ENCODE data around the gene LYRM1. TPM values are rescaled to one million over a fixed set of nuclear protein-coding genes. Genes with fewer than 3 reads are reported as not detected.

The LYRM1 gene
- total RNA-seq, 2 experiments from 2014 or later = 13.3 to 14.0 TPM

DNA sequence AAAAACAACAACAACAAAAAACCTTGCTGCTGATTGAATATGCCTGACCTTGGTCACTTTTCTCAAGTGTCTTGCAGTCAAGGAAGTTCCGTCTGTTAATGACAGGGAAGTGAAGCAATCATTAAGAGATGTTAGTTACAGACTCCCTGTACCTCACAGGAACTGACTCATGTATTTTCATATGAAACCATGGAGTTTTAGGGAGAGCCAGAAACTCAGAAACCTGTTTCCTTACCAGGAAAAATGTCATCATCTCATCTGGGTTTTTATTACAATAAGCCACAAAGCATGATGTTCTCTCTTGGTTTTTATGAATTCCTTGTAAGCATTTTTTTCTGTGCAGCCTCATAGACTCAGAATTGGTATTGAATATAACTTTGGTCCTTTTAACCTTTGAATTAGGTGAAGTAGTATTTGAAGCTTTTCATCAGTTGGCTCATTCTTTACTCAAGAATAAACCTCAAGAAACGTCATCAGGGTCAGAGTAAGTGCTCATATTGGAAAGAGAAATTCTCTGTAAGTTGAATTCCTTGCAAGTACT lies 10.3 kb downstream of the LYRM1 start:
- ATAC-seq (ENCODE audit: poor library complexity) (no peak), DNase-seq (peak in 3 of 14 experiments; percentile 11 to 56 (median 41))
- H3K27me3 ChIP-seq (ENCODE audit: control insufficient read depth in 1 of 2, insufficient read depth in 2 of 2, low read length in 2 of 2) = no peaks in the 10 kb centered on the region
- H3K27ac ChIP-seq (ENCODE audit: low read depth in 1 of 2, low read length in 2 of 2) = no peak overlapping the region
- Mint-ChIP-seq H3K4me1 (ENCODE audit: low read depth) (peaks cover 13% of the 10 kb centered on the region), H3K27ac (no peak overlapping the region), H3K27me3 (no peaks in the 10 kb centered on the region), H3K36me3 (ENCODE audit: low read depth) (peaks cover 4% of the 10 kb centered on the region), H3K9me3 (no peaks in the 10 kb centered on the region), H3K4me3 (no peak overlapping the region)
- POLR2A ChIA-PET = no interaction called here
- no peaks in the 10 kb centered on the region for H3K36me3 ChIP-seq (ENCODE audit: insufficient read depth, low read length)
- TF ChIP-seq, protein P1, sequence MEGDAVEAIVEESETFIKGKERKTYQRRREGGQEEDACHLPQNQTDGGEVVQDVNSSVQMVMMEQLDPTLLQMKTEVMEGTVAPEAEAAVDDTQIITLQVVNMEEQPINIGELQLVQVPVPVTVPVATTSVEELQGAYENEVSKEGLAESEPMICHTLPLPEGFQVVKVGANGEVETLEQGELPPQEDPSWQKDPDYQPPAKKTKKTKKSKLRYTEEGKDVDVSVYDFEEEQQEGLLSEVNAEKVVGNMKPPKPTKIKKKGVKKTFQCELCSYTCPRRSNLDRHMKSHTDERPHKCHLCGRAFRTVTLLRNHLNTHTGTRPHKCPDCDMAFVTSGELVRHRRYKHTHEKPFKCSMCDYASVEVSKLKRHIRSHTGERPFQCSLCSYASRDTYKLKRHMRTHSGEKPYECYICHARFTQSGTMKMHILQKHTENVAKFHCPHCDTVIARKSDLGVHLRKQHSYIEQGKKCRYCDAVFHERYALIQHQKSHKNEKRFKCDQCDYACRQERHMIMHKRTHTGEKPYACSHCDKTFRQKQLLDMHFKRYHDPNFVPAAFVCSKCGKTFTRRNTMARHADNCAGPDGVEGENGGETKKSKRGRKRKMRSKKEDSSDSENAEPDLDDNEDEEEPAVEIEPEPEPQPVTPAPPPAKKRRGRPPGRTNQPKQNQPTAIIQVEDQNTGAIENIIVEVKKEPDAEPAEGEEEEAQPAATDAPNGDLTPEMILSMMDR (IDR thresholded peaks at IDR 0.05) = no peak
- no peak overlapping the region for H3K4me3 ChIP-seq (ENCODE audit: low read length)
- intact Hi-C loops (cut with DNase I, micrococcal nuclease) = no loop called here
- CTCF ChIA-PET = no interaction called here
- no peaks in the 10 kb centered on the region for H3K9me3 ChIP-seq (ENCODE audit: control insufficient read depth in 1 of 2, insufficient read depth in 1 of 2, low read length in 2 of 2)
- no peaks in the 10 kb centered on the region for H3K4me1 ChIP-seq (ENCODE audit: insufficient read depth, low read length)

DNA sequence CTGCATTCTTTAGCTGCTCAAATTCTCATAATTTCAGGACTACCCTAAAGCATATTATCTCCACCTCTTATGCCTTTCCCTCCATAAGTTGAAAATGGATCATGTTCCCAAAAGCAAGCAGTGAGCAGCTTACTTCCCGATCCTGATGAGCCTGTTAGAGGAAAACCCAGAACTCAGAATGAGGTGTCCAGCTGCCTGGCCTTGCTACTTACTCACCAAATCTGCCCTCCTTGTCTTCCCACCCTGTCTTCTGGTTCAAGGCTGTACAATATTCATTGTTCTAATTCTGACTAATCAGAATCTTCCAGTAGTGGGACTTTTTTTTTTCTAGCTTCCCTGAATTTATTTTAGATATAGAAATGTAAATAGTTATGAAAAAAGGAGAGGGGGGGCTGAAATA lies 10.8 kb downstream of the LYRM1 start:
- ATAC-seq (ENCODE audit: poor library complexity) = no peak
- TF ChIP-seq, protein P1 (IDR thresholded peaks at IDR 0.05) = no peak
- CTCF ChIA-PET = no interaction called here
- Mint-ChIP-seq H3K27ac (no peak overlapping the region), H3K4me1 (ENCODE audit: low read depth) (peaks cover 10% of the 10 kb centered on the region), H3K4me3 (no peak overlapping the region), H3K27me3 (no peaks in the 10 kb centered on the region), H3K36me3 (ENCODE audit: low read depth) (peaks cover 7% of the 10 kb centered on the region), H3K9me3 (no peaks in the 10 kb centered on the region)
- Histone ChIP-seq H3K4me3 (ENCODE audit: low read length) (no peak overlapping the region), H3K27me3 (ENCODE audit: control insufficient read depth in 1 of 2, insufficient read depth in 2 of 2, low read length in 2 of 2) (no peaks in the 10 kb centered on the region), H3K36me3 (ENCODE audit: insufficient read depth, low read length) (peaks cover 3% of the 10 kb centered on the region), H3K4me1 (ENCODE audit: insufficient read depth, low read length) (no peaks in the 10 kb centered on the region), H3K27ac (ENCODE audit: low read depth in 1 of 2, low read length in 2 of 2) (no peak overlapping the region), H3K9me3 (ENCODE audit: control insufficient read depth in 1 of 2, insufficient read depth in 1 of 2, low read length in 2 of 2) (no peaks in the 10 kb centered on the region)
- peak in 2 of 14 experiments; percentile 35 to 51 for DNase-seq
- POLR2A ChIA-PET = no interaction called here
- intact Hi-C loops (cut with DNase I, micrococcal nuclease) = no loop called here

DNA sequence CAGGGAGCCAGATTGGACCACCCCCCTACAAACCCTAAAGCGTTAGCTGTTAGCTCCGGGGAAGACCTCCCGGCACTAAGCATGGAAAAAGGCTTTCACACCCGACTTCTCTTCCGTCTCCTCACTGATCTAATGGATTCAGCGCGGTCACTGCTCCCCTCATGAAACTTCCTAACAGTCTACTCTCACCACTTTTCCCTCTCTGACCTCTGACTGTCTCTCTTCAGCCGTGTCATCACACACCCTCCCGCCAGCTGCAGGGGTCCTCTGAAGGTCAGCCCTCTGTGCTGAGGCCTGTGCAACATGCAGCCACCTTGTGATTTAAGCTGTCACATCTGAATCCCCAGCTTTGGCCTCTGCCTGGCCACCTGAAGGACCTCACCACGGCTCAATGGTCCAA lies 15.7 kb downstream of the LYRM1 start:
- DNase-seq = no peak
- Histone ChIP-seq H3K36me3 (ENCODE audit: insufficient read depth, low read length) (peaks cover 15% of the 10 kb centered on the region), H3K27me3 (ENCODE audit: control insufficient read depth in 1 of 2, insufficient read depth in 2 of 2, low read length in 2 of 2) (no peaks in the 10 kb centered on the region), H3K27ac (ENCODE audit: low read depth in 1 of 2, low read length in 2 of 2) (no peak overlapping the region), H3K9me3 (ENCODE audit: control insufficient read depth in 1 of 2, insufficient read depth in 1 of 2, low read length in 2 of 2) (no peaks in the 10 kb centered on the region), H3K4me1 (ENCODE audit: insufficient read depth, low read length) (no peaks in the 10 kb centered on the region), H3K4me3 (ENCODE audit: low read length) (no peak overlapping the region)
- Mint-ChIP-seq H3K27me3 (no peaks in the 10 kb centered on the region), H3K9me3 (no peaks in the 10 kb centered on the region), H3K36me3 (ENCODE audit: low read depth) (peaks cover 41% of the 10 kb centered on the region), H3K4me3 (no peak overlapping the region), H3K27ac (no peak overlapping the region), H3K4me1 (ENCODE audit: low read depth) (no peaks in the 10 kb centered on the region)
- CTCF ChIA-PET = no interaction called here
- no peak for ATAC-seq (ENCODE audit: poor library complexity)
- intact Hi-C loops (cut with DNase I, micrococcal nuclease) = no loop called here
- POLR2A ChIA-PET = no interaction called here
- TF ChIP-seq, protein P1 (IDR thresholded peaks at IDR 0.05) = no peak

All from CD4-positive, alpha-beta T cell (primary cell).